GM21723 (cell line): ENCODE data around the gene CAPN5.
"Not testable (repeated sequence)": the region's sequence is repeated elsewhere in the genome, so short reads cannot be mapped to it uniquely, and the experiment has no call there.

Experiments
- ATAC-seq: cut with Tn5 transposase; IDR thresholded peaks from one replicate; pipeline ENCODE4 v1.9.1; 2021; ENCODE audit warnings: mild to moderate bottlenecking, moderate library complexity; ENCODE audit not compliant: unreplicated experiment

The CAPN5 gene

DNA sequence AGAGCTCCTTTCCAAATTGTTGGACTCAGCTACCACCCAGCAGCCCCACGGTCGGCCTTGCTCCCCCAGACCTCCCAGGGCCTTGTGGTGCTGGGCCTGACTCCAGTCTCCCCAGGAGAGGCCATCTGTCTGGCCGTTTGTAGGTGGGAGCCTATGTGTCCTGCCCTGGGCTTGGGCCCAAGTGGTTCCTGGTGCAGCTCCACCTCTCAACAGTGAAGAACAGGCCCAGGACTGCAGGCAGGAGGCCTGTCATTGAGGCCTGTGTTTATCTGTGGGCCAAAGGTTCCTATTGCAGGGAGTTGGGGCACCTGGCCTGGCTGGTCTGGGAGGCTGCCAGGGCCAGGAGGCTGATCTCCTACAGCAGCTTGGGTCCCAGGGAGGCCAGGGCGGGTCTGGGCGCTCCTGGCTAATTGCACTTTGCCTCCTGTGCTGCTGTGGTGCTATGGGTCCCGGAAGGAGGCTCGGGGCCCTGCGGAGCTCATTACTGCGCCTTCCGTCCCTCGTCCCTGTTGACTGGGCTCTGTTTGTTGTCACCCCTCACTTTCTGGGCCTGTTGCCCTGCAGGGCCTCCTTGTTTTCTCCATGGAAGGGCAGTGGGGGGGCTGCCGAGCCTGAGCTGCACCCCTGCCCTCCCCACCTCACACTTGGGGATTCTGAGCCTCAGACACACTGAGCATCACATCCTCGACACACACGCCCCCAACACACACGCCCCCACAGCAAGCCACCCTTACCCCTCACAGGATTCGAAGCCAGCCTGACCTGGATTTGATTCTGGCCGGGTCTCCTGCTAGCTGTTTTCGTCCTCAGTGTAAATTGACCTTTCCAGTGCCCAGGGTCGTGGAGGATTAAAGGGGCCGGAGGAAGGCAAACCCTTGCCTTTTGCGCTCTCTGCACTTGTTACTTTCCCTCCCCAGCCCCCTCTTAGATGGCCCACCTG, 29.1 kb downstream of the CAPN5 start:
- no peak for ATAC-seq

DNA sequence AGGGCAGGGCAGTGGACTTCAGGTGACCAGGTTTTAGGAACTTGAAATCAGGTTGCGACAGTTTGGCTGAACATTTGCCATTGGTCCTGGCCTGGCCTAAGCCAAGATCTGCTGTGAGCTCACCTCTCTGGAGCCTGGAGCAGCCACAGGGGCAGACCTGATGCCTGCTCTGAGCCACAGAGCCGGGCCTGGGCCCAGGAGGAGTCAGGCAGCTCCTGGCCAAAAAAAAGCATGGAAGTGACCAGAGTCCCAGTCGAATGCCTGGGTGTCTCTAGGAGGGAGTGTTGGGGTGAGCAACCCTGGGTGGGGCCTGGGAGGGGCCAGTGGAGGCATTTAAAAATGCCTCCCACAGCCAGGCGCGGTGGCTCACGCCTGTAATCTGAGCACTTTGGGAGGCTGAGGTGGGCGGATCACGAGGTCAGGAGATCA, 29.8 kb downstream of the CAPN5 start:
- ATAC-seq, result no peak

DNA sequence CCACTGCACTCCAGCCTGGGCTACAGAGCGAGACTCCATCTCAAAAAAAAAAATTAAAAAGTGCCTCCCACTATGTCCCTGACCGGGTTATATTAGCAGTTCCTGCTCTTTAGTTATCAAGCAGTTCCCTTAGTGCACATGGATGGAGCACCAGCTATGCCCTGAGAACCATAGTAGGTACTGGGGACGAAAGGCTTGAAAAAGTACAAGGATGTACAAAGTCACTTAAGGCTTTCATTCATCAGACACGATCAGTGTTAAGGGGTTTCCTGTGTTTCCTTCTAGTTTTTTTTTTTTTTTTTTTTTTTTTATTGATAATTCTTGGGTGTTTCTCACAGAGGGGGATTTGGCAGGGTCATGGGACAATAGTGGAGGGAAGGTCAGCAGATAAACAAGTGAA, 30.4 kb downstream of the CAPN5 start:
- not testable (repeated sequence) for ATAC-seq

DNA sequence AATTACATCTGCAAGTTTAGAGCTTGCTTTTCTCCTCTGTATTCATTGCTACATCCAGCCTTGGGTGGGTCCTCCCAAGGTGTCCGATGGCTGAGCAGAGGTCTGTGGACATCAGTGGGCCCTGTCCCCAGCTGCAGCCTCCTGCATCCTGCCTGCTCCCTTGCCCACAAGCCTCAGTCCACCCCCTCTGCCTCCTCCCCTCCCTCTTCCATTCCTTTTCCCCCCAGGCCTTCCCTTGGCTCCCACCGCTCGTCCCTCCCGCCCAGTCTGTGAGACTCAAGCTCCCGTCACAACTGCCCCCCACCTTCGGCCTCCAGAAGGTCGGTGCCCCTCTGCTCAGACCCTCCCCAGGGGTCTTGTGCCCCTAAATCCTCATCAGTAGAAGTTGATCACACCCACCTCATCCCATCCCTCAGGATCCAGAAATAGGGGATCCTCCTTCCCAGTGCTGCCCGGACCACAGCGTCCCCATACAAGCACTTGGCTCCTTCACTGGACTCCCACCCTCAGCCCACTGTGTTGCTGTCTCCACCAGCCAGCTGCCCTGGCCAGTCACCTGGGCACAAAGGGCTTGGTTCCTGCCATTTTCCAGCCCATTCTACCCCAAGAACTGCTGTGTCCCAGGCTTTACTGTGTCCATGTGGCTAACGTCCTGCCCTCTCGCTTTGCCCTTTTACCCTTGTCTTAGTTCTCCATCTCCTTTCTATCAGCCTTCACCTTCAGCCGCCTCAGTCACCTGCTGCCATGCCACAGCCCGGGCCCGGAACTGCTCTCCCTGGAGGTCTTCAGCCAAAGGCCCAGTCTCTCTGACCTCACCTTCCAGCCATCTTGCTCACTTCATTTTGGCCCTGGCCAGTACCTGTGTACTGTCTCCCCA, 33.6 kb downstream of the CAPN5 start:
- ATAC-seq, result no peak

DNA sequence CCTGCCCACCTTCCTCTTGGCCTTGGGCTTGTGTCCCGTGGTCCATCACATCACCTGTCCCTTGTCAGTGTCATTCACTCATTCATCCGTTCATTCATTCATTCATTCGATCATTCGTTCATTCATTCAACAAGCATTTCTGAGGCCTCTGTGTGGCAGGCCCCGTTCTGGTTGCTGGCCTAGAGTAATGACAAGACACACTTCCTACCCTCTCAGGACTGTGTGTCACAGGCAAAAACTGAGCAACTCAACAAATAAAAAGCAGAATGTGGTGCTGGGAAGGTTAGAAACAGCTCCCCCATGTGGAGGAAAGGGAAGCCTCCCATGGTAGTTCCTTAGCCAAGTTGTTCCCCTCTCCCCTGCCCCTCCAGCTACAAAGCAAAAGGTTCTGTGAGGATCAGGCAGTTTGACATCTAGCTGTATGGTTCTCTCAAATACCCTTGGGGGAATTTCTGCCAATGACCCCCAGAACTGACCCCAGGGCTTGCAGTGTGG, 34.3 kb downstream of the CAPN5 start:
- ATAC-seq, result no peak

DNA sequence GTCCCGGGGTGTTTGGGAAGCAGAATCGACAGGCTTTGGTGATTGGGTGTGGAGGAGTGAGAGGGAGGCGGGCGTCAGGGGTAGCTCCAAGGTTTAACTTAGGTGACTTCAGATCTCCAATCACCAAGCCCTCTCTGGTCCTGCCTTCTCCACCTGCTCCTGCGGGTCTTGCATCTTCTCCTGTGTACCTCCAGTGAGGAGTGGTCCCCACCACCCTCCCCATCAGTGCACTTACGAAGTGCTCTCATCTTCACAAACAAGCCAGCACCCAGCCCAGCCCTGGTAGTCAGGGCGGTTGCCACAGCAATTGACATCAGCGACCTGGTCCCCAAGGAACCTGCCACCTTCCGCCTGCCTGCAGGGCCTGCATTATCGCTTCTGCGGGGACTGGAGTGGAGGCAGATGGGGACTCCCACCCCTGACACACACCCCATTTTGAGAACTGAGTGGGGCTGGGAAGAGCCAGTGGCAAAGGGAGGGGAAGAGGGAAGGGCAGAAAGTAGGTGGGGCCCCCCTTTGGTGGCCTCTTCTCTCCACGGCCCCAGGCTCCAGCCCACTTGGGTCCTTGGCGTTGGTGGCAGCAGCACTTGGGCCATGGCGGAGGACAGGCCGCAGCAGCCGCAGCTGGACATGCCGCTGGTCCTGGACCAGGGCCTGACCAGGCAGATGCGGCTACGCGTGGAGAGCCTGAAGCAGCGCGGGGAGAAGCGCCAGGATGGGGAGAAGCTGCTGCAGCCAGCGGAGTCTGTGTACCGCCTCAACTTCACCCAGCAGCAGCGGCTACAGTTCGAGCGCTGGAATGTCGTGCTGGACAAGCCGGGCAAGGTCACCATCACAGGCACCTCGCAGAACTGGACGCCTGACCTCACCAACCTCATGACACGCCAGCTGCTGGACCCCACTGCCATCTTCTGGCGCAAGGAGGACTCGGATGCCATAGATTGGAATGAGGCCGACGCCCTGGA, 35.8 kb downstream of the CAPN5 start, which contains the start of gene OMP:
Gene OMP (plus strand): TSS at position 595 of the 965 bp plus-strand sequence. CDS start 0 bp downstream, at position 595.
- no peak for ATAC-seq

DNA sequence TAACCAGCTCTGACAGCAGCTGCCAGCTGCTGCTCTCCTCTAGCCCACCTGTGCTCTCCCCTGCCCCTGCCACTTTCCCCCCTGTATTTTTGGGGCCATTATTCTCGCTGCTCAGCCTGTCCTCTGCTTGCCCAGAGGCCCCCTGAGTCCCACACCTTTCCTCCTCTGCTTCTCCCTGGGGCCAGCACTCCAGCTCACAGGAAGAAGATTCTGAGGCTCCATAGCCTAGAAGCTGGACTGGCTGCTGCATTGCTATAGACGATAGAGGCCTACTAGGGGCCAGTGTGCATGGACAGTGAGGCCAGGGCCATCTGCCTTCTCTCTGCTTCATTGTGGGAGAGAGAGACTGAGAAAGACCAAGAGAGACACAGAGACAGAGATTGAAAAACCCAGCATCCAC, 36.5 kb downstream of the CAPN5 start:
- no peak for ATAC-seq

DNA sequence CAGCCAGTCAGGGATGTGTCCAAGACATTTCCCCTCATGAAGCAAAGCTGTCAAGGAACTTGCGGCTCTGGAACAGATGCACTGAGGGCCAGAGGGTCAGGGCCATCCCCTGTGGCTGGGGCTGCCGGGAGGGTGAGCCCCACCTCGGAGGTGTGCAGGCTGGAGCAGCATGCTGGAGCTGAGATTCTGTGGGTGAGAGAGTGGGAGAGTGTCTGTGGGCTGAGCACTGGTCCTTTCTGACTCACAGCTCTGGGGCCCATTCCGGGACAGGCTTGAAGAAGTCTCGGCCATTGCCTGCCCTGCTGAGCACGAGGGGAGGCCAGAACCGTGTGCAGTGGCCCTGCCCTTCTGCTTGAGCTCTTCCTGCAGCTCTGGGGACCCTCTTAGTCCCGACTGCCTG, 38.0 kb downstream of the CAPN5 start:
- ATAC-seq, result no peak

DNA sequence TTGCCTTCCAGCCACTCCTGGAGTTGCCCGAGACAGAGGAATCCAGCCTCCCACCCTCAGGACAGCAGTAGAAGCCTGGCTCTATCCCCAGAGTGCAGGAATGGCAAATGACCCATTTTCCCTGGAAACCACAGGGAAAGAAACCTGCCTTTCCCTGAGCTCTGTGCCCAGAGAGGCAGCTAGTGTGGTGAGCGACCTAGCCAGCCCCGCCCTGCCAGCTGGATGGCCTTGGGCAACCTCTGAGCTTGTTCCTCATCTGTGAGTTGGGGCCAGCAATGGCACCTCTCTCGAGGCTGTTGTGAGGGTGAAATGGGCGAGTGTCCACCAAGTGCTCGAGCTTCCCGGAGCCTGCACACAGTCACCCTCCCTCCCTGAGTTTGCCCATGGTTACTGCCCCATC, 39.5 kb downstream of the CAPN5 start:
- no peak for ATAC-seq

DNA sequence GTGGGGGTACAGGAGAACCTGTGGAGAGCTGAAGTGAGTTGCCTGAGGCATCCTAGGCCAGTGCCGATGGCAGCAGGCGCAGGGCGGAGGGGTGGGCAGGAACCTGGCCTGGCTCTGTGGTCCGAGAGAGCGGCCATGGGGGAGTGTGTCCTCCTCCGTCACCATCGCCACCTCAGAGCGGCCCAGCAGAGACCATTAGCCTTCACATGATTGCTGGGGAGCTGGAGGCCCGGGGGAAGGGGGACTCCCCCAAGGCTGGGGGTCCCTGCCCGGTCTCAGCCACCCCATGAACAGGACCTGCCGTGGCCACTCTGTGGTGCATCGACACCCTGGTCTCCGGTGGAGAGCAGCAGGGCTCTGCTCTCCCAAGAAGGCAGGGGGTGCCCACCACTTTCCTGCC, 40.0 kb downstream of the CAPN5 start:
- no peak for ATAC-seq

DNA sequence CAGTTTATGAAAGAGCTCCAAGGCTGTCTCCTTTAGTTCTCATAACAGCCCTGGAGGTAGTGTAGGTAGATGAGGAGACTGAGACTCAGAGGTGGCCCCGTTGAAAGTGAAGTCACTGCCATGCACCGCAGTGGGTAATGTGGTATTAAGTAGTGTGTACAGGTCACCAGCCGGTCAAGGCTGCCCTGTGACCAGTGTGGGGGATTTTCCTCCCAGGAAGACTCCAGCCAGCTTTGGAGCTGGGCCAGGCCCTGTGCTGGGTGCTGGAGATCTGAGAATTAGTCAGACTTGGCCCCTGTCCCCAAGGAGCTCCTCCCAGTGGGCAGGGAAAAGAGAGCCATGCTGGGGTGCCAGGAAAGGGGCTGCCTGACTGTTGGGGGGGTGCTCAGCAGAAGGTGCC, 41.2 kb downstream of the CAPN5 start:
- no peak for ATAC-seq

DNA sequence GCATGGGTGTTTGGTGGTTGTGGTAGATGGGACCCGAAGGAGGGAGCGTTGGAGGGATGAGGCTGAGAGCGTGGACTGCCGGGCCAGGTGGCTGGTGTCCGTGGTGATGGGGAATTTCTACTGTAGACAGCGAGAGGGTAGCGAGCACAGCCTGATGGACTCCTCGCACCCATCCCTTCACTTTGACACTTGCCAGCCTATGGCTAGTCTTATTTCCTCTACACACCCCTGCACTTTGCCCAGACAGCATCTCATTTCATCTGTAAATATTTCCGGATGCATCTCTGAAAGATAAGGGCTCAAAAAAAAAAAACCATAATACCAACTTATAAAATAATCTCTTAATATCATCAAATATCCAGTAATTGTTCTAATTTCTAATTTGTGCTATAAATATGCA, 41.7 kb downstream of the CAPN5 start:
- ATAC-seq, result no peak

DNA sequence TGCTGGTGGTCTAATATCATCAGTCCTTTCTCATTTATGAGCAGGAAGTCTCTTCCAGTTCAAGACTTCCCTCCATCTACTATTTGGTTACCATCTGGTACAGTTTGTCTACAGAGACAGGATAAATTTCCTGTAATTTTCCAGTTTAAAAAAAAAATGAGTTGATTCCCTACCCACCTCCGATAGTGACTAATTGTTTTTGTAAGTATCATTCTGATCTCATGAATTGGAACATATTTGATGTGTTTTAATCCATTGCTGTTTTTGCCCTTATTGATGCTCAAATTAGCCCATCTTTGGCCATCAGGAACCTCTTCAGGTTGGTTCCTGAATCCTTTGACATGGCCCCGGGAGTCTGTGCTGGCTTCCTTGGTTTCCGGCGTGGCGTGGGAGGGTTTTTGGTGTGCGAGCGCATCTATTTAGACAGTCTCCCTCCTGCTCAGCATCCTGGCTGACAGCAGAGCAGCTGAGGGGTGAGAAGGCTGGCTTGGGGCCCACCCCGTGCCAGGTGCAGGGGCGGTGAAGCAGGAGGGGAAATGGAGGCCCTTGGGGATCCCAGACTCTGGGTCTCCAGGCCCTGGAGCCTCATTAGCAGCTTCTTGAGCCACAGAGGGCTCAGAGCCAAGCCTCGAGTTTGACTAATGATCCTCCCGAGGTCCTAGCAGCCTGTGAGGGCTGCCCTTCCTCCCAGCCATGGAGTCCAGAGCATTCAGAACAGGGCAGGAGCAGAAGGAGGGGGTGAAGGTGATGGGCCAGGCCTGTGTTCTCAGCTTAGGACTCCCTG, 42.7 kb downstream of the CAPN5 start:
- ATAC-seq, result no peak

DNA sequence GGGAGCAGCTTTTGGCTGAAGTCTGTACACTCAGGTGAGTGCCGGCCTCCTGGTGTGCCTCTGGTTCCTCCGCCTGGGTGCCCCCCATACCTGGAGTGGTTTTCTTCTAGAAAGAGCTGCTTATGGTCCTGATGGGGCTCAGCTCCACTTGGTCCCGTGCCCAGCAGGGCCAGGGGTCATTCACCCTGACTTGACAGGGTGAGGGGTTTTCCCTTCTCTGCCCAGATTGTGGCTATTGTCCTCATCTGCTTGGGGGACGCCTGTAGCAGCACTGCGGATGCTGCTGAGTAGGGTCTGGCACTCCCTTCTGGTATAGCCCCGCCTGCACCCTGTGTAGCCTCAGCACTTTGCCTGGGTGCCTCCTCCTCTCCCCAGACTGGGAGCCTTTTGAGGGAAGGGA, 44.1 kb downstream of the CAPN5 start:
- ATAC-seq, result no peak

DNA sequence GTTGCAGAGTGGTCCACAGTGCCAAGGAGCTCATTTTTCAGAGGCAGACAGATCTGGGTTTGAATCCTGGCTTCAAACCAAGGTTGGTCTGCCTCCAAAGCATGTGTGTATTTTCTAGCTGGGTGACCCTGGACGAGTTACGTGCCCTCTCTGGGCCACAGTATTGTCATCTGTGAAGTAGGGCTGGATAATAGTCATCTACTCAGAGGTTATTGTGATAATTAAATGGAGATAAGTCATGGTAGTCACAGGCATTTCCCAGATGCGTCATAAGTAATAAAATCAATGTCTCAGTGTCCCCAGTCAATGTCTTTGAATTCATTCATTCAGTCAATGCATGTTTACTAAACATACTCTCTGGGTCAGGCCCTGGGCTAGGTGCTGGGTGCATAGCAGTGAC, 44.5 kb downstream of the CAPN5 start:
- ATAC-seq, result no peak

DNA sequence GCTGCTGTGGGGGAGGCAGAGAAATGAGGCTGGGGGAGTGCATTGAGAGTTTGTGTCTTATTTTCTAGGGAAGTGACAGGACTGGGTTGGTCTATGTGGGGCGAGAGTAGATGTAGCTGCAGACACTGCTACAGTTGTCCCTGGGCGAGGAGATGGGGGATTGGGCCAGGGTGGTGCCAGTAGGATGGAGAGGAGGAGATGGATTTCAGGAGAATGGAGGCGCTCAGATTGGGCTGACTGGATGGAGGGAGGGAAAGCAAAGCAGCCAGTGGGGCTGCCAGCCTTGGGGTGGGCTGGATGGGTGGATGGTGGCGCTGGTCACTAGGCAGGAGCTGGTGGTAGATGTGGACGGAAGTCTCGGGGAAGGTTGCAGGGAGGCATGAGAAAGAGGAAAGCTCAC, 45.2 kb downstream of the CAPN5 start:
- no peak for ATAC-seq

DNA sequence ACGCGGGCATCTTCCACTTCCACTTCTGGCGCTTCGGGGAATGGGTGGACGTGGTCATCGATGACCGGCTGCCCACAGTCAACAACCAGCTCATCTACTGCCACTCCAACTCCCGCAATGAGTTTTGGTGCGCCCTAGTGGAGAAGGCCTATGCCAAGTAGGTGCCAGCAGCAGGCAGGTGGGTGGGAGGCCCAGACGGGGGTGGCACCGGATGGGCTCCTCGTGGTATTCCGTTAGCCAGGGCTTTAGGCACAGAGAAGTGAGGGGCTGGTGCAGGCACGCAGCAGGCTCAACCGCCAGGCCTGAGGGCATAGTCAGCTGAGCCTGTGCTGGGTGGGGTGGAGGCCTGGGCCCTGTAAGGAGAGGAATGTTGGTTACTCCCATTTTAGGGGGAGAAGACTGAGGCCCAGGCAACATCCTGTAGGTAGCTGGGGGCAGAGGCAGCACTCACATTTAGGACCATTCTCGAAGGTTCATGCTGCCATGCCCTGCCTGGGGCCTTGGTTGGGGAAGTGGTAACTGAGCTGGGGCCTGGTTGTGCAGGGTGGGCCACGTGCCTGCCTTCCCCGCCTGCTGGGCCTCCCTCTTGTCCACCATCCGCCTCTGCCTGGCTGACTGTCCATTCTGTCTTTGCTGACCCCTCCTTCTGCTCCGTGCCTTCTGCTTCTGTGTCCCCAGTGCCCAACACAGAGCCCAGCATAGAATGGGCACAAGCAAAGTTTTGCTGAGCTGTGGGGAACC, 46.0 kb downstream of the CAPN5 start:
- ATAC-seq, result no peak

DNA sequence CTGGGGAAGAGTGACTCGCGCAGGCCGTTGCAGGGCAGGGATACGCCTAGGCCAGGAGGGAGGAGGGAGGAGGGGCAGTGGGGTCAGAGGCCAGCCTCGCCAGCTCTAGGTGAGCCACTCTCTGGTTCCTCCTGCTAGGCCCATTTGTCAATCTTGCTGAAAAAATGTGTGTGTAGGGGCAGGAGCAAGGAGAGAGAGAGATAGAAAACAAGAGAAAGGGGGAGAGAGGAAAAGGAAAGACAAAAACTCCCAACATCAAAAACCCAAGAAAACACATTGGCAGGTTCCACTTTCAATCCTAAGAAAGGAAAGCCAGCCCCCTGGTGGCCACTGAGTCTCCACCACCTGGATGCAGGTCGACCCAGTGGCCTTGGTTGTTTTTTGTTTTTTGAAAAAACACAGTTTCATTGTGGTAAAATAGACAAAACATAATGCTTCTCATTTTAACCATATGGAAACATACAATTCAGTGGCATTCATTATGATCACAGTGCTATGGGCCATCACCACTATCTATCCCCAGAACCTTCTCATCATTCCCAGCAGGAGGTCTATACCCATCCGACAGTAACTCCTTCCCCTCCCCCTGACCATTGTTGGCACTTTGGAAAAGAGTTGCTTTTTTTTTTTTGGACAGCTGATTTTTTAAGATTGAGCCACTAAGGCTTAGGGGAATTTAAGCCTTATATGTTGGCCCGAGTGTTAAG, 46.8 kb downstream of the CAPN5 start:
- ATAC-seq, result no peak
